ENCODE results near the gene LGALSL.

The LGALSL gene

DNA sequence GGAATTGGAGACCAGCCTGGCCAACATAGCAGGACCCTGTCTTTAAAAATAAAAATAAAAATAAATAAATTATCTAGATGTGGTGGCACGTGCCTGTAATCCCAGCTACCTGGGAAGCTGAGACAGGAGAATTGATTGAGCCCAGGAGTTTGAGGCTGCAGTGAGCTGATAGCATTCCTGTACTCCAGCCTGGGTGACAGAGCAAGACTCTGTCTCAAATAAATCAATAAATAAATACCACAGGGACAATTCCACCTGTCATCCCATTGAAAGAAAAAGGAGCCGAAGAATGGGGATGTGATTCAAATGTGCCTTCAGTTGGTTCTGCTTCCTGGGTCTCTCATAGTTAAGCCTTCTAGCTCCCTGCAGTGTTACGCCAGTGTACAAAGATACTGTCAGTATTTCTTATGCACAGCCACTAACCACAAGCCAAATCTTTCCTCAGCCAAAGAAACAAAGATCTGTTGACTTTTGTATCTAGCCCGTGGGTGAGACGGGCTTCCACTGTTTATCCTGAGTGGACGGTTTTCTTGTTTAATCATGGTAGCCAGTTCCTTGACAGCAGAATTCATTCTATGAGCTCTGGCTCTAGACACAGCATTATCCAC, 12.6 kb downstream of the LGALSL start:
- no peaks in the 10 kb centered on the region for H3K36me3 ChIP-seq (ENCODE audit: low read length)
- H3K9me2 ChIP-seq (replicated peaks; ENCODE audit: insufficient read depth, low read length), result no peaks in the 10 kb centered on the region
- H3K9me3 ChIP-seq (ENCODE audit: insufficient read depth, low read length), result no peaks in the 10 kb centered on the region
- H3K27me3 ChIP-seq (ENCODE audit: low read length), result no peaks in the 10 kb centered on the region
- no peaks in the 10 kb centered on the region for H3F3A ChIP-seq (ENCODE audit: insufficient read depth)
- H3K9ac ChIP-seq (ENCODE audit: low read length), result no peak overlapping the region
- TF ChIP-seq, protein P1, sequence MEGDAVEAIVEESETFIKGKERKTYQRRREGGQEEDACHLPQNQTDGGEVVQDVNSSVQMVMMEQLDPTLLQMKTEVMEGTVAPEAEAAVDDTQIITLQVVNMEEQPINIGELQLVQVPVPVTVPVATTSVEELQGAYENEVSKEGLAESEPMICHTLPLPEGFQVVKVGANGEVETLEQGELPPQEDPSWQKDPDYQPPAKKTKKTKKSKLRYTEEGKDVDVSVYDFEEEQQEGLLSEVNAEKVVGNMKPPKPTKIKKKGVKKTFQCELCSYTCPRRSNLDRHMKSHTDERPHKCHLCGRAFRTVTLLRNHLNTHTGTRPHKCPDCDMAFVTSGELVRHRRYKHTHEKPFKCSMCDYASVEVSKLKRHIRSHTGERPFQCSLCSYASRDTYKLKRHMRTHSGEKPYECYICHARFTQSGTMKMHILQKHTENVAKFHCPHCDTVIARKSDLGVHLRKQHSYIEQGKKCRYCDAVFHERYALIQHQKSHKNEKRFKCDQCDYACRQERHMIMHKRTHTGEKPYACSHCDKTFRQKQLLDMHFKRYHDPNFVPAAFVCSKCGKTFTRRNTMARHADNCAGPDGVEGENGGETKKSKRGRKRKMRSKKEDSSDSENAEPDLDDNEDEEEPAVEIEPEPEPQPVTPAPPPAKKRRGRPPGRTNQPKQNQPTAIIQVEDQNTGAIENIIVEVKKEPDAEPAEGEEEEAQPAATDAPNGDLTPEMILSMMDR (IDR thresholded peaks at IDR 0.05; ENCODE audit: insufficient read depth, low read length, poor library complexity, severe bottlenecking), result no peak
- TF ChIP-seq EZH2phosphoT487 (conservative IDR thresholded peaks at IDR 0.05; ENCODE audit: low read length), result no peak
- H2AFZ ChIP-seq (ENCODE audit: low read depth, low read length, severe bottlenecking), result no peak overlapping the region
- H3K4me2 ChIP-seq (ENCODE audit: low read depth, low read length, poor library complexity, severe bottlenecking), result no peak overlapping the region
- H3K27ac ChIP-seq (ENCODE audit: low read depth, low read length), result no peak overlapping the region
- H3K79me2 ChIP-seq (ENCODE audit: insufficient read depth, low read length), result no peaks in the 10 kb centered on the region
- no peaks in the 10 kb centered on the region for H4K20me1 ChIP-seq (ENCODE audit: low read depth, low read length)
- H3K4me3 ChIP-seq (ENCODE audit: insufficient read depth, low read length, poor library complexity, severe bottlenecking), result no peak overlapping the region

DNA sequence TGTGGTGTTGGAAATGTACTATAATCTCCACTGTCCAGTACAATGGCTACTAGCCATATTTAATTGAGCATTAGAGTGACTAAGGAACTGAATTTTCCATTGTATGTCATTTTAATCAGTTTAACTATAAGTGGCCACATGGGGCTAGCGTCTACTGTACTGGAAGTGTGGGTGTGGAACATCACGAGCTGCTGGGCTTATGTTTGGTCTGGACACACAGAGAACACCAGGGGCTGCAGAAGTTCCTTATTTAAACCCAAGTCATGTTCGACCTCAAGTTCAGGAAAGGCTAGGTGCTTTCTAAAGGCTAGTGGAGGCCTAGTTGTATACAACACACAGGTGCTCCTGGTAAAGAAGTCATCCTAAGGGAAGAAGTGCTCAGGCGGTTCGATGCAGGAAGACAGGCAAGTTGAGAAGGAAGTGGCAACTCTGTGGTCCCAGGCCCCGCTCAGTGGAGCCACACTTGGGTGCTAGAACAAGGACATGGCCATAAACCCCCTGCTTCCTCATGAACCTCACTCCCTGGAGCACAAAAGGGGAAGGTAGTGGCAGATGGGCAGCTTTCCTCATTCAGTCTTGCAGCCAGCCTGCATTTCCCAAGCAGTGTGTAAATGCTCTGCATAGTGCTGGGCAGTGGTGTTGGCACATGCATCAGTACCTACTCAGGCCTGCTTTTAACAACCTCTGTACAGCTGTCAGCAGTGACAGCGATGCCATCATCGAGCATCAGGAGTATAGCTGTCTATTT, 13.3 kb downstream of the LGALSL start:
- Histone ChIP-seq H3K9me2 (replicated peaks; ENCODE audit: insufficient read depth, low read length) (no peaks in the 10 kb centered on the region), H3K9ac (ENCODE audit: low read length) (no peak overlapping the region), H3K36me3 (ENCODE audit: low read length) (no peaks in the 10 kb centered on the region), H3K79me2 (ENCODE audit: insufficient read depth, low read length) (no peaks in the 10 kb centered on the region), H3K4me2 (ENCODE audit: low read depth, low read length, poor library complexity, severe bottlenecking) (no peak overlapping the region), H2AFZ (ENCODE audit: low read depth, low read length, severe bottlenecking) (no peak overlapping the region), H4K20me1 (ENCODE audit: low read depth, low read length) (no peaks in the 10 kb centered on the region), H3K9me3 (ENCODE audit: insufficient read depth, low read length) (no peaks in the 10 kb centered on the region), H3K27ac (ENCODE audit: low read depth, low read length) (no peak overlapping the region), H3K4me3 (ENCODE audit: insufficient read depth, low read length, poor library complexity, severe bottlenecking) (no peak overlapping the region), H3F3A (ENCODE audit: insufficient read depth) (no peaks in the 10 kb centered on the region), H3K27me3 (ENCODE audit: low read length) (no peaks in the 10 kb centered on the region)
- TF ChIP-seq, protein P1 (IDR thresholded peaks at IDR 0.05; ENCODE audit: insufficient read depth, low read length, poor library complexity, severe bottlenecking), result no peak
- TF ChIP-seq EZH2phosphoT487 (conservative IDR thresholded peaks at IDR 0.05; ENCODE audit: low read length), result no peak

DNA sequence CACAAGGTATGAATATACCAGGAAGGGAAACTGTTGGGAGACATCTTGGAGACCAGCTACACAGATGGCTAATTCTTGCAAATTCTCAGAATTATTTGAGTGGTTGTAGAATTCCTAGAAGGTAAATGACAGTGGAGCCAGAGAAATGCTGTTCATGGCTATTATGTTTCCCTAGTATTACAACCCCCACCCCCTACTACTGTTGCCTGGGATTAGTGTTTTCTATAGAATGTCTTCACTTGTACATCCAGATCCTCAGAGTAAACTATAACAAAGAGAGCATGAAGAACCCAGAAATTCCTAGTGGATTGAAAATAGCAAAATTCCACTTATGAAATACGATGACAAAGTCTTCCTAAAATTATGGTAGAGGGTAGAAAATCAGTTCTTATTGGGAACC, 15.3 kb downstream of the LGALSL start:
- Histone ChIP-seq H3K27me3 (ENCODE audit: low read length) (no peaks in the 10 kb centered on the region), H3K9ac (ENCODE audit: low read length) (no peak overlapping the region), H3K9me3 (ENCODE audit: insufficient read depth, low read length) (no peaks in the 10 kb centered on the region), H3K36me3 (ENCODE audit: low read length) (no peaks in the 10 kb centered on the region), H3F3A (ENCODE audit: insufficient read depth) (no peaks in the 10 kb centered on the region), H3K4me3 (ENCODE audit: insufficient read depth, low read length, poor library complexity, severe bottlenecking) (no peak overlapping the region), H3K4me2 (ENCODE audit: low read depth, low read length, poor library complexity, severe bottlenecking) (no peak overlapping the region), H3K9me2 (replicated peaks; ENCODE audit: insufficient read depth, low read length) (no peaks in the 10 kb centered on the region), H2AFZ (ENCODE audit: low read depth, low read length, severe bottlenecking) (no peak overlapping the region), H4K20me1 (ENCODE audit: low read depth, low read length) (no peaks in the 10 kb centered on the region), H3K27ac (ENCODE audit: low read depth, low read length) (no peak overlapping the region), H3K79me2 (ENCODE audit: insufficient read depth, low read length) (no peaks in the 10 kb centered on the region)
- no peak for TF ChIP-seq EZH2phosphoT487 (conservative IDR thresholded peaks at IDR 0.05; ENCODE audit: low read length)
- TF ChIP-seq, protein P1 (IDR thresholded peaks at IDR 0.05; ENCODE audit: insufficient read depth, low read length, poor library complexity, severe bottlenecking), result no peak
